Measurements from ENCODE around the gene RBFOX2.
"Not testable (repeated sequence)": the region's sequence is repeated elsewhere in the genome, so short reads cannot be mapped to it uniquely, and the experiment has no call there.

RBFOX2 gene

DNA sequence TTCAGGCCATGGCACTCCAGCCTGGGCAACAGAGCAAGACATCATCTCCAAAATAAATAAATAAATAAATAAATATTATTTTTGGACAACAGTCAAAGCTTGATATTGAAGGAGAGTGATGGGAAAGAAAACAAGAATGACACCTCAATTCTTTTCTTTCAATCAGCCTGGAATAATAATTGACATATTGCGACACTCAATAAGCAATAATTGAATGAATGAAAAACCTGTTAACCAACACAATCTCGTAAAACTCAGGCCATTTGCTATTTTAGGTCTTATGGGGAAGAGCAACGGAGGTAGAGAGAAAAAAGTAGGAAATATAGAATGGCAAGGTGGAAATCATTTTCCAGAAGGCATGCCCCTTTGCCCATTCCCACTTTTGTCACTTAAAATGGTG lies 10.5 kb upstream of the RBFOX2 start:
- no peak for DNase-seq

GRCh38 chr22:36037102-36037758 lies 8.6 kb upstream of the RBFOX2 start:
- no peak for DNase-seq

DNA sequence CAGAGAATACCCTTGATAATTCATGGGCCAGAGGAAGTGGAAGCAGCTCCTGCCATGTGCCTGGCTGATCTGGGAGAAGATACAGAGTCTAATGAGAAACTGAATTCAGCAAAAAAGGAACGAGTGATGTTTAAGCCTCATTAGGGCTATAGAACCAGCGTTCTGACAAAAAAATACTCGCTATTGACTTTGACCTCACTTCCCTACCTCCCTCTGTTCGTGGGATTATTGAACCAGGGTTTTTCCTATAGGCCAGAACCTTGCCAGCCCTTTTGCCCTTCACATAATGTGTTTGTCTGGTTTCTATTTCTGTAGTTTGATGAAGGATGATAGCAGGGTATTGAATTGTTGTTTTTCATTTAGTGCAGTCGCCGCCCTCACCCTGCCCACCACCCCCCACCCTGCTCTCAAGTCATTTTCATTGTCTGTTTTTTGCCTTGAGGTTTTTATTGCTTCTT lies 7.6 kb upstream of the RBFOX2 start:
- no peak for DNase-seq

DNA sequence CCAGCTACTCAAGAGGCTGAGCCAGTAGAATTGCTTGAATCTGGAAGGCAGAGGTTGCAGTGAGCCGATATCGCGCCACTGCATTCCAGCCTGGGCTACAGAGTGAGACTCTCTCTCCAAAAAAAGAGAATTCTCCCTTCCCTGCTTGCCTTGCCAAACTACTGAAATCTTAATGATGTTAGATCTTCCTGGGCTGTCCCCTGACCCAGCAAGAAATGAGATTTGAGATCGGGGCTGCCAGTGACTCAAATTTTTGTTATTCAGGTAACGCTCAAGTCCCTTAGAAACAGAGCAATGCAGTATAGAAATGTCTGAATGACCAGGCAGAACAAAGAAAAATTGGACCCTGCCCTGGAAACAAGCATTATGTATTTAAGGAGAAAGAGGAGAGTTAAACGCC lies 4.0 kb upstream of the RBFOX2 start:
- DNase-seq, result no peak

DNA sequence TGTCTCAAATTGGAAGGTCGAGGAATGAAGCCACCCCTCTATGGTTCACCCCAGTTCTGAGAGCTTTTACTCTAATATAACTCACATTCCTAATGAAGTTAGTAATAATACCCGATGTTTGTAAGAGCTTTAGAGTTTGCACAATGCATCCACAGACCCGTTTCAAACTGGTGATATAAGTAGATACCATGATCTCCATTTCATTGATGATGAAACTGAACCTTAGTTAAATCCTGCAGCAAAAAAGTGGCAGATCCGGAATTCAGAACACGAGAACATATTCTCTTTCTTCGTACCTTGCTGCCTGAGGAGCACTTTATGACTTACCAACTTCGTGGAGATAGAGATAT lies 757 bp upstream of the RBFOX2 start:
- no peak for DNase-seq

GRCh38 chr22:36027935-36028645 lies 534 bp downstream of the RBFOX2 start:
- no peak for DNase-seq

- DNase-seq, result no peak
Measured at GRCh38 chr22:36027579-36027934, 1.1 kb downstream of the RBFOX2 start.

DNA sequence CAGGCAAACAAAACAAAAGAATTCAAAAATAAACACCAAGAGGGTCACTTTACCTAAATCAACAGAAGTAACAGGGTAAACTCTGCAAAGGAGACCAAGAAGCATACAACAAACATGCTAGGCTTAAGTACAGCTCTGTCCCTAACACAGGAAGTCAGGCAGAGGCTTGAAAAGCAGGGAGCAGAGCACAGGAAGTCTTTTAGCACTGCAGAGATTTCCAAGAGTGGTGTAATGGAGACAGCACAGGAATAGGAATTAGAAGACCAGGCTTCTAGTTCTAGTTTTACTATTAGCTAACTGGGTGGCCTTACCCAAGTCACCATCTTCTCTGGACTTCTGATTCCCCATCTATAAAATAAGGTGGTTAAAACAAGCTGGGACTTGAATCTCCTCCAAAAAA lies 1.9 kb downstream of the RBFOX2 start:
- no peak for DNase-seq

DNA sequence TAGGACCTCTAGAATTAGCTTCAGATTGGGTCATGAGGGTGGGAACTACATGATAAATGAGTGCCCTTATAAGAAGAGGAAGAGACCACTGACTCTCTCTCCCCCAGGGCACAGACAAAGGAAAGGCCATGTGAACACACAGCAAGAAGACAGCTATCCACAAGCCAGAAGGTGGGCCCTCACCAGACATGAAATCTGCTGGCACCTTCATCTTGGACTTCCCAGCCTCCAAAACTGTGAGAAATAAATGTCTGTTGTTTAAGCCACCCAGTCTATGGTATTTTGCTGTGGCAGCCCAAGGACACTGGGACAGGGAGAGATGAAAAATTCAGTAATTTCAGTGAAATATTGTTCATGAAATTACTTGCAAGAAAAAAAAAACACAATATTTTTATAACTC lies 5.9 kb downstream of the RBFOX2 start:
- no peak for DNase-seq

GRCh38 chr22:36022162-36022561 lies 6.5 kb downstream of the RBFOX2 start:
- DNase-seq, result peak; percentile 2

- DNase-seq, result no peak
Measured at GRCh38 chr22:36021606-36022153, 6.9 kb downstream of the RBFOX2 start.

DNA sequence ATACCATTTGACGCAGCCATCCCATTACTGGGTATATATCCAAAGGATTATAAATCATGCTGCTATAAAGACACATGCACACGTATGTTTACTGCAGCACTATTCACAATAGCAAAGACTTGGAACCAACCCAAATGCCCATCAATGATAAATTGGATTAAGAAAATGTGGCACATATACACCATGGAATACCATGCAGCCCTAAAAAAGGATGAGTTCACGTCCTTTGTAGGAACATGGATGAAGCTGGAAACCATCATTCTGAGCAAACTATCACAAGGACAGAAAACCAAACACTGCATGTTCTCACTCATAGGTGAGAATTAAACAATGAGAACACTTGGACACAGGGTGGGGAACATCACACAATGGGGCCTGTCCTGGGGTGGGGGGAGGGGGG lies 7.8 kb downstream of the RBFOX2 start:
- DNase-seq, result not testable (repeated sequence)

DNA sequence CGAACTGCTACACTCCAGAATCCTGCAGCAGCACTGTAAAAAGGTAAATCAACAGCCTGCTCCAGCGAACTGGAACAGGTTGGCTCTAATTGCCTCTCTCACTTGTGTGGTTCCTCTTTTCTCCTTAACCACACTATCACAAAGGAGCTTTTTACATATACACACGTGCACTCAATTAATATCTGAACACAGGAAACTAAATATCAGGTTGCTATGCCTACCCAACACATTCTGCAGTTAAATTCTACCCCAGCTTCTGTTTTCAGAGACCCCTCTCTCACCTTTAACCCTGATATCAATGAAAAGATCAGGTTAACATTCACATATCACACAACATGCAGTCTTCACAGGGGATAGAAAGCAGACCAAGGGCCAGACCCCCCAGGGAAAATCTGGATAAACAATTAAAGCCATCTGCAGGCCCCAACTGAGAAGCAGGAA lies 11.0 kb downstream of the RBFOX2 start:
- no peak for DNase-seq

- DNase-seq, result no peak
Measured at GRCh38 chr22:36016684-36017083, 11.9 kb downstream of the RBFOX2 start.

DNA sequence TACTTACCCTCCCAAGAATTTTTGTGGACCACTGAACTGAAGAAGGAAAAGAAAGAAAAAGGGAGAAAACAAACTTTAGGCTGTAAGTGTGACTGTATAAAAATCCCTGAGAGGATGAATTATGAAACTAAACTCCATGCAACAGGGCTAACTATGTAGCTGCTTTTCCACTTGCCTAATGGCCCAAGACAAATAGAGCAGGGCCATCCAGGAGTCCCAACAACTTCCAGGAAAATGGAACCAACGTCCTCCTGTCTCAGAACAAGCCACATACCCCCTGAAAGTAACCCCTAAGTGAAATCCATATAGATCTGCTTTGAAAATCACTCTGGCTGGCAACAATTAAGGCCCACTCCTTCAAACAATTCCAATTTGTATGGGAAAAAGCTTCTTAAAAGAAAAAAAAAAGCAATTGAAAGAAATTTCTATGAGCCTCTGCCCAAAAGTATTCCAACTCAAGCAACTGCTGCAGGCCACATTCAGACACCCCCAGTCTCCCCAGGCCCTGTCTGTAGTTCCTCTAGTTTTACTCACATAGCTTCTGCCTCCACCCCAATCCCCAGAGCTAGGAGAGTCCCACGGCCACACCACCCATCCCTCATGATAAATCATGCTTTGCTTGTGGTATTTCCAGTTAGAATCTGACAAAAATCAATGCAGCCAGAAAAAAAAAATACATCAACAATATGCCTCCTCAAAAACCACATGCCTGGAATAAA lies 12.7 kb downstream of the RBFOX2 start:
- DNase-seq, result no peak

- DNase-seq, result no peak
Measured at GRCh38 chr22:36015155-36015810, 13.3 kb downstream of the RBFOX2 start.

GRCh38 chr22:36014546-36015074 lies 14.0 kb downstream of the RBFOX2 start:
- DNase-seq, result no peak

GRCh38 chr22:36012332-36012731 lies 16.3 kb downstream of the RBFOX2 start:
- no peak for DNase-seq

- DNase-seq, result no peak
Measured at GRCh38 chr22:36010882-36011281, 17.7 kb downstream of the RBFOX2 start.

DNA sequence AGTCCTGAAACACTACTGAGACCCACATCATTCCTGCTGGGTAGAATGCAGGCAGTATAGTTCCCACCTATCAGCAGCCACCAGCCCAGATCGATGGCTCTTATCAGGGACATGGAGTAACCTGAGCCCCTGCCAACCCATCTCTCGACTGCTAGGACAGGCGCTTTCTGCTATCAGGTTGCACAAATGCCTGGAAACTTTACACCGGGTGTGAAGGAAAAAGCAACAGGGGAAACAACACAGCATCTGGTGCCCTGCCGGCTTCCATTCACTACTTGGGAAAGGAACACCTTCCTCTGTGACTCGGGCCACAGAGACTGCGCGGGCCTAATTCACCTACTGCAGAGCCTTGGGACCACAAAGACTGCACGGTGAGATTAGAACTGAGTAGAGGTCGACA lies 18.5 kb downstream of the RBFOX2 start:
- DNase-seq, result no peak

GRCh38 chr22:36009085-36009484 lies 19.5 kb downstream of the RBFOX2 start:
- peak; percentile 10 for DNase-seq

DNA sequence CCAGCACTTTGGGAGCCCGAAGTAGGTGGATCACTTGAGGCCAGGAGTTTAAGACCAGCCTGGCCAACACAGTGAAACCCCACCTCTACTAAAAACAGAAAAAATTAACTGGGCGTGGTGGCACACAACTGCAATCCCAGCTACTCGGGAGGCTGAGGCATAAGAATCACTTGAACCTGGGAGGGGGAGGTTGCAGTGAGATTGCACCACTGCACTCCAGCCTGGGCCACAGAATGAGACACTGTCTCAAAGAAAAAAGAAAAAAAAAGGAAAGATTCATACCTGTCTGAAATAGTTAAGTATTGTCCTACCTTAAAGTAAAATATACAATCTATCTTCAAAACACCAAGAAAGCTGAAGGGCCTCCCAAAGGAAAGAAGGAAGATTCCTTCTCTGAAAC lies 20.1 kb downstream of the RBFOX2 start:
- DNase-seq, result no peak

DNA sequence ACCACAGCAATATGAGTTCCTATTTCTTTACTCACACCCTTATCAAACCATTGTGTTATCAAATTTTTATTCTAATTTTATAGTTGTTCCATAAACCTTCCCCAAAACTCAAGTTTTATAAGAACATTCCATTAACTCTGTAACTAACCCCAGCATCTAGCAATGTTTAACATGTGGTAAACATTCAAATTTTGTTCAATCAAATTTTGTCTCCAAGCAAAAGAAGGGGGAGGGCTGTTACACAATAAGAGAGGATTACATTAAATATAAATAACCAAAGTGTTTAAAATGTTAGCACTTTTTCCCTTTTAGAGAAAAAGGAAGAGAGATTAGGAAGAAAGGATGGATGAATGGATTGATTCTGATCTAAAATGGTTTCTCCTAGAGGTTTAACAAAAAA lies 20.5 kb downstream of the RBFOX2 start:
- no peak for DNase-seq
